Activated T-cell treated with anti-CD3 and anti-CD28 coated beads, Interleukin-2, amount 50 U/mL, for 72 hours (primary cell): ENCODE data around the gene OR51G1. TPM values are rescaled to one million over a fixed set of nuclear protein-coding genes. Genes with fewer than 3 reads are reported as not detected.
"Not testable (repeated sequence)": the region's sequence is repeated elsewhere in the genome, so short reads cannot be mapped to it uniquely, and the experiment has no call there.

Source experiments
- ATAC-seq, 2 donors: fragments of 150-1000 bp; cut with Tn5 transposase; replicated peaks in 1 of 2; 2 replicates each; pipeline ENCODE4 v1.10.0; 2021; ENCODE audit warnings: moderate library complexity in 2 of 2, mild to moderate bottlenecking in 1 of 2
- DNase-seq, 2 donors: peaks; one replicate each; pipeline ENCODE4 v3.0.0; 2021 to 2022; ENCODE audit warnings: mixed read lengths in 1 of 2
- H3K27ac Mint-ChIP-seq: one replicate; pipeline ENCODE4 v1.8.0; 2022; ENCODE audit warnings: mild to moderate bottlenecking, moderate library complexity, mixed read lengths
- H3K27me3 Mint-ChIP-seq: one replicate; pipeline ENCODE4 v1.8.0; 2022; ENCODE audit warnings: low read depth, mixed read lengths
- H3K36me3 Mint-ChIP-seq, 2 donors: one replicate each; pipeline ENCODE4 v1.8.0; 2022; ENCODE audit warnings: mixed read lengths in 2 of 2, mild to moderate bottlenecking in 1 of 2; ENCODE audit not compliant: insufficient read depth in 2 of 2
- H3K4me1 Mint-ChIP-seq: one replicate; pipeline ENCODE4 v1.8.0; 2022; ENCODE audit warnings: low read depth, mixed read lengths
- H3K4me3 Mint-ChIP-seq, 2 donors: one replicate each; pipeline ENCODE4 v1.8.0; 2022; ENCODE audit warnings: mild to moderate bottlenecking in 2 of 2, mixed read lengths in 2 of 2, moderate library complexity in 2 of 2
- H3K9me3 Mint-ChIP-seq, 2 donors: one replicate each; pipeline ENCODE4 v1.8.0; 2022; ENCODE audit warnings: mixed read lengths in 2 of 2
- total RNA-seq, 2 donors: library from RNA; stranded (reverse); gene quantifications; one replicate each; pipeline ENCODE4 v1.2.3, GENCODE V29; 2022

OR51G1 gene, protein sequence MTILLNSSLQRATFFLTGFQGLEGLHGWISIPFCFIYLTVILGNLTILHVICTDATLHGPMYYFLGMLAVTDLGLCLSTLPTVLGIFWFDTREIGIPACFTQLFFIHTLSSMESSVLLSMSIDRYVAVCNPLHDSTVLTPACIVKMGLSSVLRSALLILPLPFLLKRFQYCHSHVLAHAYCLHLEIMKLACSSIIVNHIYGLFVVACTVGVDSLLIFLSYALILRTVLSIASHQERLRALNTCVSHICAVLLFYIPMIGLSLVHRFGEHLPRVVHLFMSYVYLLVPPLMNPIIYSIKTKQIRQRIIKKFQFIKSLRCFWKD
- not detected for total RNA-seq

DNA sequence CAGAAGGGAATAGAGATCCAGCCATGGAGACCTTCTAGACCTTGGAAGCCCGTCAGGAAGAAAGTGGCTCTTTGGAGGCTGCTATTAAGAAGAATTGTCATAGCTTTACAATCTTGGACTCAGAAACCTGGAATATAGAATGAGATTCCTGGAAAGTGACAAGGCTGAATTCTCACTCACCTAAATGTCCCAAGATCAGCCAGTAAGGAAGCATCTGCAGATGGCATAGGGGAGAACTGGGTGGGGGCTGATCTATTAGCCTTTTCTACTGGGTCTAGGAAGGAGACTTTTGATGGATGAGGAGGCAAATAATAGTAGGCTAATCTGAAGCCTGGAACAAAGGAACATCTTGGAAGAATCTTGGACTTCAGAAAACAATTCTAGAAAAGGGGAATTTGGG, at the start of gene OR51G1:
TSS of gene OR51G1 (minus strand) at position 101 of the 400 bp plus-strand sequence. CDS start at position 101, 0 bp downstream.
- Mint-ChIP-seq H3K27me3 (peaks cover 9% of the 10 kb centered on the region), H3K27ac (no peak within 1 kb of the TSS), H3K4me3 (no peak within 1 kb of the TSS), H3K9me3 (peaks cover 0 to 2% of the 10 kb centered on the region in 2 donors), H3K4me1 (no peaks in the 10 kb centered on the region), H3K36me3 (no peaks in the 10 kb centered on the region)
- DNase-seq: no peak
- no peak for ATAC-seq

DNA sequence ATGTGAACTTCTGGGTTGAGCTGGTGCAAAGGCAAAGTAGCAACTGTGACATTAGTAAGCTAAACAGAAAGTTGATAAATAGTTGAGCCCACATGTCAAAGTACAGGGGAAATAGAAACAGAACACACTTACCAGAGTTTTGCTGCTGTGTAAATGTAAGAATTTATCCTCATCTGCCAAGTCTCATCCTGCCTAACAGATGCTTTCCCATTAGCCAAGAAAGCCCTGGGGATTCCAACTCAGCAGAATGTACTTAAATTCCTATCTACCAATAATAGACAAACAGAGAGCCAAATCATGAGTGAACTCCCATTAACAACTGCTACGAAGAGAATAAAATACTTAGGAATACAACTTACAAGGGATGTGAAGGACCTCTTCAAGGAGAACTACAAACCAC, 38.7 kb upstream of the OR51G1 start:
- no peak overlapping the region for H3K4me3 Mint-ChIP-seq
- no peaks in the 10 kb centered on the region for H3K4me1 Mint-ChIP-seq
- ATAC-seq: no peak
- H3K9me3 Mint-ChIP-seq: peaks cover 5% of the 10 kb centered on the region in 2 donors
- H3K27me3 Mint-ChIP-seq: no peaks in the 10 kb centered on the region
- no peak for DNase-seq
- H3K27ac Mint-ChIP-seq: no peak overlapping the region
- no peaks in the 10 kb centered on the region for H3K36me3 Mint-ChIP-seq

DNA sequence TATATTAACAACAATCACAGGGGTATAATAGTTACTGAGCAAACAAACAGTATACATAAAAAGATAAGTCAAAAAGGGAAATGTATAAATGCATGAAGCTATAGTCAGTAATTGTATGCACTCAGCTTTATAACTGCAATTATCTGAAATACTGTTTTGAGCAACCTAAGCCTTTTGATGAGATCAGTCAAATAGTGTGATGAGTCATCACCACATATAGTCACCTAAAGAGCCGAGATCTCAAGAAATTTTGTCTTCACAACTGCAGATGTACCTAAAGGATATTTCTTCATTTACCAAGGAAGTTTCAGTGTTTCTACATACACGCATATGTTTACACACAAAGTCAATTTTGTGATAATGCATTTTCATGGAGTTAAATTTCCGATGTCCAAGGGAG, 36.7 kb upstream of the OR51G1 start:
- no peaks in the 10 kb centered on the region for H3K4me1 Mint-ChIP-seq
- DNase-seq (no peak), ATAC-seq (no peak)
- H3K27ac Mint-ChIP-seq: no peak overlapping the region
- no peaks in the 10 kb centered on the region for H3K36me3 Mint-ChIP-seq
- no peak overlapping the region for H3K4me3 Mint-ChIP-seq
- H3K9me3 Mint-ChIP-seq: peaks cover 5% of the 10 kb centered on the region in 2 donors
- H3K27me3 Mint-ChIP-seq: no peaks in the 10 kb centered on the region

DNA sequence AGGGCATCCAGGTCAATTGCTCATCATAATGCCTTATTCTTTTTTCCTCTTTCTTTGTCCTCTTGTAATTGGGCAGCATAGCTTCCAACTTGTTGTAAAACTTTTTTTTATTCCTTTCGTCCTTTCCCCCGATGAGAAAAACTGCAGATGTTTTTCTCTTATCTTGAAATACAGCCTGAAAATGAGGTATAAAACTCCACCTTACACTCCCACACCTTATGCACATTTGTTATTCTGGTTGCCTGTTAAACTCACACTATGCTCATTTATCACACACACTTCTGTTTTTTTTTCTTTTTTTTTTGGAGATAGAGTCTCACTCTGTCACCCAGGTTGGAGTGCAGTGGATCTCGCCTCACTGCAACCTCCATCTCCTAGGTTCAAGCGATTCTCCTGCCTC, 33.3 kb upstream of the OR51G1 start:
- no peaks in the 10 kb centered on the region for H3K36me3 Mint-ChIP-seq
- DNase-seq (no peak), ATAC-seq (no peak)
- peaks cover 5% of the 10 kb centered on the region in 2 donors for H3K9me3 Mint-ChIP-seq
- no peak overlapping the region for H3K4me3 Mint-ChIP-seq
- H3K4me1 Mint-ChIP-seq: no peaks in the 10 kb centered on the region
- no peak overlapping the region for H3K27ac Mint-ChIP-seq
- no peaks in the 10 kb centered on the region for H3K27me3 Mint-ChIP-seq

DNA sequence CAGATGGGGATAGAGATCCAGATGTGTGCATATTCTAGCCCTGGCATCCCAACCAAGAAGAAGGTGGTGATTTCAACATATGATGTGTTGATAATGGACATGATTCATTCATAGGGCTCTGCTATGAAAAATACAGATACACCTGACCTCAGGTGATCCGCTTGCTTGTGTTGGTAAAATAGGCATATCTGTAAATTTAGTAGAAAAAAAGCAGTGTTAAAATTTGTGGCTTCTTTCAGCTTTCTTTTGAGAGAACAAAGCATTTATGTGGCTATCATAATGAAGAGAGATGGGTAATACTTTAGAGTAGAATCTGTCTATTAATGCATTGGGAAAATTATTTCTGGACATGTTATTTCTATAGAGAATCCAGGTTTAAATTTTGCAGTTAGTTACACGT, 31.5 kb upstream of the OR51G1 start, which contains the start of gene OR51A2:
TSS of gene OR51A2 (minus strand) at position 101 of the 400 bp plus-strand sequence. CDS start at position 101, 0 bp downstream.
- DNase-seq, H3K4me1 Mint-ChIP-seq, H3K9me3 Mint-ChIP-seq, H3K27me3 Mint-ChIP-seq, H3K36me3 Mint-ChIP-seq, H3K27ac Mint-ChIP-seq, ATAC-seq, H3K4me3 Mint-ChIP-seq: not testable (repeated sequence)

DNA sequence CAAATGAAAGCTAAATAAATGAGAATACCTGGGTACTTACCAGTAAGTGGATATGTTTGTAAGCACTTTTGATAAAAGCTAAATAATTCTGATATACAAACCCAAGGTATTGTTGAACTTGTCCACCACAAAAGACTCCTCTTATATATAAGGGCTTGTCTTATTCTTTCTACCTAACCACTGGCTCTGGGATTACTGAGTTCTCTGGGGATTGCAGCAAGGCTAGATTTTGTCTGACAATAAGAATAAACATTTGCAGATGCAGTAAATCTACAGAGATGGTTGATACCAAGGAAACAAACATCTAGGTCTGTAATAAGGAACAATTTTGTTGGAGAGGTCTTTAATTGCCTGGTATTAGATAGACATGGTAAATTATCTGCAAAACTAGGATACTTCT, 23.4 kb upstream of the OR51G1 start, which contains the start of gene OR51A4:
TSS of gene OR51A4 (minus strand) at position 101 of the 400 bp plus-strand sequence. CDS start 505 bp downstream, outside the sequence.
- Mint-ChIP-seq H3K36me3 (no peaks in the 10 kb centered on the region), H3K27ac (no peak within 1 kb of the TSS), H3K9me3 (no peaks in the 10 kb centered on the region), H3K27me3 (no peaks in the 10 kb centered on the region), H3K4me3 (no peak within 1 kb of the TSS), H3K4me1 (no peaks in the 10 kb centered on the region)
- DNase-seq: no peak
- no peak for ATAC-seq

DNA sequence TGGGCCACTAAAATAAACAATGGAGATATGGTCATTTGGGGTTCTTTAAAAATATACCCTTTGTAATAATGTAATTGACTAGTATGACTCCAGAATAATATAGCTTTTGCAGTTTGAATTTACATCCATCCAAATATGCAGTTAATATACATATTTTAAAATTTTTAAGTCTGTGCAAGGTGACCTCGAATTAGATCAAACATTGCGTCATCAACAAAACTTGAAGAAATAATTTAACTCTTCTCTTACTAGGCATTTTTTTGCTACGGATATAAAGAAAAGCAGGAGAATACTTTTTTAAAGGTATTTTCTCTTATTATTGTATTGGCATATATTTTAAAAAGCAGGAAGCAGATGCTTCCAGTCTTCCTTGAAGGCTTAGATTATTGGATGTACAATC, 12.6 kb upstream of the OR51G1 start:
- H3K4me1 Mint-ChIP-seq: no peaks in the 10 kb centered on the region
- H3K27ac Mint-ChIP-seq: no peak overlapping the region
- ATAC-seq (no peak), DNase-seq (no peak)
- no peaks in the 10 kb centered on the region for H3K36me3 Mint-ChIP-seq
- H3K9me3 Mint-ChIP-seq: peaks cover 0 to 2% of the 10 kb centered on the region in 2 donors
- no peaks in the 10 kb centered on the region for H3K27me3 Mint-ChIP-seq
- H3K4me3 Mint-ChIP-seq: no peak overlapping the region

DNA sequence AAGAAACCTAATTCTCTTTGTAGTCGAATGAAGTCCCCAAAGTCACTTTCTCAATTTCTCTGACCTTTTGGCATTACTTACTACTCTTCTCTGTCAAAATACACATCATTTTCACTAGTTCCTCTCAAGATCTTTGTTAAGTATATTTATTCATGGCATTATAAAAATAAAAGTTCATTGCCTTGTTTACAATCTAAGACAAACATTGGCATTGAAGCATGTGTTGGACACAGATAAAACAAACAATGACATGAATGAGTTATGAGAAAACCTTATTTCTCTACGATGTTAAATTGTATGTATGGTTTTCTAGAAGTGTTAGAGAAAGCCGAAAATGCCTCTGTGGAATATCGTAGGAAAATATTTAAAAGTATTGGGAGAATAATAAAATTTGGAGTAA, 8.6 kb upstream of the OR51G1 start:
- Mint-ChIP-seq H3K27ac (no peak overlapping the region), H3K9me3 (peaks cover under 1 to 2% of the 10 kb centered on the region in 2 donors), H3K27me3 (no peaks in the 10 kb centered on the region)

DNA sequence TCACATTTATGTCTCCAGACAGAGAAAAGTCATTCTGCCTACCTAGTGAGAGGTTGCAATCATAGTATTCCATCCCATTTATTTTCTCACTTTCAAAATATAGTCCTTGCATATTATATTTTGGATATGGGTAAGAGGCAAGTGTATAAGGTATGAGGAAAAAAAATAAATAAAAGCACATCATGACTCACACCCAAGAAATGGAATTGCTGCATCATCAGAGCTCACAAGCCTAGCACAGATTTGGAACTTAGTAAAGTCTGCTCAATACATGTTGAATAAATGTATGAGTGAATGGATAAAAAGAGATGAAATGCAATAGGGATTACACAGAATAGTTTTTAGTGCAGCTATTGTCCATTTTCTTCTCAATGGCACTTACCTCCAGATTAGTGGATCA, 2.5 kb upstream of the OR51G1 start:
- Mint-ChIP-seq H3K4me3 (no peak overlapping the region), H3K27ac (no peak overlapping the region), H3K9me3 (peaks cover 2% of the 10 kb centered on the region in 2 donors), H3K36me3 (no peaks in the 10 kb centered on the region), H3K27me3 (peaks cover 9% of the 10 kb centered on the region), H3K4me1 (no peaks in the 10 kb centered on the region)
- no peak for ATAC-seq
- no peak for DNase-seq

More for the DNA sequence above, 8.6 kb upstream of the OR51G1 start:
- H3K4me1 Mint-ChIP-seq: no peaks in the 10 kb centered on the region
- no peaks in the 10 kb centered on the region for H3K36me3 Mint-ChIP-seq
- ATAC-seq (no peak), DNase-seq (no peak)
- H3K4me3 Mint-ChIP-seq: no peak overlapping the region

DNA sequence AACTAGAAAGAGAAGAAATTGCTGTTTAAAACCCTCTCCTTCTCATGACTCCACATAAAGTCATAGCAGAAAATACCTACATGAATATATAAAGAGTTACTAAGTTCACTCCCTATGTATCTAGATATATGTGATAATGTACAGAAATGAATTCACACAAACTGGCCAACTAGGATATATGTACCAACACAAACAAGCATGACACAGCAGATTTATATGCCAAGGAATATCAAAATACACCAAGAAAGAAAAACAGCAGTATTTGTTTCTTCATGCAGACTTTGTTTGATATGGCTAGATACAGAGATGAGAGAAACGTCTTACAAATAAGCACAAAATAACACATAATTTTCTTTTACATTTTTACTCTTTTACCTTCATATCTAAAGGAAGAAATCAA, 1.8 kb downstream of the OR51G1 start:
- ATAC-seq (no peak), DNase-seq (no peak)
- H3K9me3 Mint-ChIP-seq: peaks cover 0 to 2% of the 10 kb centered on the region in 2 donors
- no peaks in the 10 kb centered on the region for H3K36me3 Mint-ChIP-seq
- H3K4me3 Mint-ChIP-seq: no peak overlapping the region
- H3K27me3 Mint-ChIP-seq: peaks cover 9% of the 10 kb centered on the region
- H3K4me1 Mint-ChIP-seq: no peaks in the 10 kb centered on the region
- no peak overlapping the region for H3K27ac Mint-ChIP-seq

DNA sequence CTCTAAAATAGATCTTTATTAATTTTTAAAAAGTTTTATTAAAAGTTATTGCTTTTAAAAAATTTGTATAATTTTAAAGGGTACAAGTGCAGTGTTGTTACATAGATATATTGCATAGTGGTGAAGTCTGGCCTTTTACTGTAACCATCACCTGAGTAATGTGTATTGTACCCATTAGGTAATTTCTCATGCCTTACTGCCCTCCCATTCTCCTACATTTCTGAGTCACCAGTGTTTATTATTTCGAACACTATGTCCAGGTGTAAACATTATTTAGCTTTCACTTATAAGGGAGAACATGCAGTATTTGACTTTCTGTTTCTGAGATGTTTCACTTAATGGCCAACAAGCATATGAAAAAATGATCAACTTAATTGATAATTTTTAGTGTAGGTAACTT, 2.3 kb downstream of the OR51G1 start:
- Mint-ChIP-seq H3K36me3 (no peaks in the 10 kb centered on the region), H3K4me3 (no peak overlapping the region), H3K4me1 (no peaks in the 10 kb centered on the region), H3K27me3 (peaks cover 9% of the 10 kb centered on the region), H3K27ac (no peak overlapping the region), H3K9me3 (peaks cover 0 to 2% of the 10 kb centered on the region in 2 donors)
- no peak for ATAC-seq
- DNase-seq: no peak

DNA sequence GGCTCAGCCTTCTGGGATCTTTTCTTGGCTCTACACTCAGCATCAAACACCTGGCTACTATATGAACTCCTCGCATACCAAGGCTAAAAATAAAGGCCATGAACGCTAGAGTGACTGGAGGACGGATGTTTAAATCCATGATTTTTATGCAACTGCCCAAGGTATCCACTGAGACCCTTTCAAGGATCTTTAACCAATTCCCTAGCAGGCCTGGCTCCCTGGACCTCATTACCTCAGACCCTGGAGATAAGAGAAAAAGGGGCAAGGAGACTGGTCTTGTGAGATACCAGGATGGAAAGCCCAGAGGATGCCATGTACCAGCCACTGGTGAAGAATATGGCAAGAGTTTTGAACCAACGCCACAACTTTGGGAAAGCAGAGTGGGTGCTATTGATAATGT, 4.9 kb downstream of the OR51G1 start, which contains the start of gene OR51G2:
TSS of gene OR51G2 (minus strand) at position 101 of the 400 bp plus-strand sequence. CDS start 3,687 bp downstream, outside the sequence.
- H3K4me3 Mint-ChIP-seq: no peak within 1 kb of the TSS
- no peak within 1 kb of the TSS for H3K27ac Mint-ChIP-seq
- no peaks in the 10 kb centered on the region for H3K36me3 Mint-ChIP-seq
- H3K4me1 Mint-ChIP-seq: no peaks in the 10 kb centered on the region
- peaks cover 9% of the 10 kb centered on the region for H3K27me3 Mint-ChIP-seq
- no peak for DNase-seq
- H3K9me3 Mint-ChIP-seq: peaks cover 0 to 2% of the 10 kb centered on the region in 2 donors
- no peak for ATAC-seq

DNA sequence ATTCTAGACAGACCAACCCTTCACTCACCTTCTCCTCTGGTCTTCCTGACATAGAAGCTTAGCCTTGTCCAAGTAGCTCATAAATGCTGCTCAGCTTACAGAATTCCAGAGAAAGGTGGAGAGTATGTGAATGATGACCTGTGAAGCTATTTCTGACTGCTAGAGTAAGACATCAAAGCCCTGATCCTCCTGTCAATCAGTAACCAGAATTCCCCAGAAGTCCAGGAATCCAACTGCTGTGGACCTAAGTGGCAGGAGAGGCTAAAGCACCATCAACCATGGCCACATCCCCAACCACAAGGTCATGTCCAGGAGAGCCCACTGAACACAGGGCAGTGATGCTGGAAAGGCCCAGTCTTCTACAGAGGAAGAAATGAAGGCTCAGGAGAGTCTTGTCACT, 7.6 kb downstream of the OR51G1 start:
- Mint-ChIP-seq H3K36me3 (no peaks in the 10 kb centered on the region), H3K4me1 (no peaks in the 10 kb centered on the region), H3K4me3 (no peak overlapping the region), H3K27ac (no peak overlapping the region), H3K27me3 (no peaks in the 10 kb centered on the region), H3K9me3 (no peaks in the 10 kb centered on the region)
- ATAC-seq: no peak
- no peak for DNase-seq

DNA sequence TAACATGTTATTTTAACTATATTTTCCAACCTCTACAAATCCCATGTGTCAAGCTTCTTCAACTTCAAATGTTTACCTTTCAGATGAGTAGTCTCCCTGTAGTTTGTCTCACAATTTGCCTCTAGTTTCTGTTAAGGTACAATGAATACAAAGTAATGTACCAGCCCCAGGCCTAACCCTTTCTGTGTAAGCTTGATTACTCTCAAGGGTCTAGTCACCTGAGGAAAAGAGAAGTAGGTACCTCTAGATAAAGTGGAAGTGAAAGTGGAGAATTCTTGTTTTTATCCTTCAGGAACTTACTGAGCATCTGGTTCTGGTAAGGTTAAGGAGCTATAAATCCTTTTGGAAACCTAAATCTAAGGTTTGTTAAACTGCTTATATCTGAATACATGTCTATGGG, 20.7 kb downstream of the OR51G1 start, which contains the start of gene OR51A7:
TSS of gene OR51A7 (plus strand) at position 300 of the 400 bp plus-strand sequence. CDS start 3,587 bp downstream, outside the sequence.
- H3K27ac Mint-ChIP-seq: peak within 1 kb of the TSS; percentile 20
- DNase-seq (no peak), ATAC-seq (no peak)
- no peaks in the 10 kb centered on the region for H3K36me3 Mint-ChIP-seq
- H3K4me3 Mint-ChIP-seq: no peak within 1 kb of the TSS
- H3K27me3 Mint-ChIP-seq: no peaks in the 10 kb centered on the region
- H3K4me1 Mint-ChIP-seq: no peaks in the 10 kb centered on the region
- peaks cover 0 to 2% of the 10 kb centered on the region in 2 donors for H3K9me3 Mint-ChIP-seq
